Gastrocnemius medialis (tissue), 4 donors: Measurements from ENCODE around the gene FOXF2.

ENCODE experiments used
- POLR2A ChIP-seq, 2 donors: fragments of 450-650 bp; IDR thresholded peaks; one replicate each; pipeline ENCODE4 v1.6.1; 2017; ENCODE audit warnings: antibody characterized with exemption in 2 of 2, mild to moderate bottlenecking in 2 of 2, moderate library complexity in 2 of 2
- TF ChIP-seq, protein P1 (sequence below), 5 experiments: fragments of 450-650 bp in 3 of 5; fragments of 200-600 bp in 2 of 5; sonication (generic) in 2 of 5; IDR thresholded peaks in 4 of 5; conservative IDR thresholded peaks in 1 of 5; 1 replicate in 4 of 5; 2 replicates in 1 of 5; pipeline ENCODE4 v1.5.1; 2016 to 2019; ENCODE audit warnings: antibody characterized with exemption in 5 of 5, mild to moderate bottlenecking in 3 of 5, moderate library complexity in 3 of 5

DNA sequence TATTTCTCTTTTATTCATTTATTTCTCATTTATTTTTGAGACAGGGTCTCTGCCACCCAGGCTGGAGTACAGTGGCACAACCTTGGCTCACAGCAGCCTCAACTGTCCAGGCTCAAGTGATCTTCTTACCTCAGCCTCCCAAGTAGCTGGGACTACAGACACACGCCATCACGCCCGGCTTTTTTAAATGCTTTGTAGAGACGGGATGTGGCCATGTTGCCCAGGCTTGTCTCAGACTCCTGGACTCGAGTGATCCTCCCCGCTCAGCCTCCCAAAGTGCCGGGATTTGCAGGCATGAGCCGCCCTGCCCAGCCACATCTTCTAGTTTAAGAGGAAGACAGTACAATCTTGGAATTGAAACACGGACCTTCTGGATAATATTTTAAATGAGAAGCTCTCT is 21.6 kb upstream of the FOXF2 start:
- TF ChIP-seq, protein P1, sequence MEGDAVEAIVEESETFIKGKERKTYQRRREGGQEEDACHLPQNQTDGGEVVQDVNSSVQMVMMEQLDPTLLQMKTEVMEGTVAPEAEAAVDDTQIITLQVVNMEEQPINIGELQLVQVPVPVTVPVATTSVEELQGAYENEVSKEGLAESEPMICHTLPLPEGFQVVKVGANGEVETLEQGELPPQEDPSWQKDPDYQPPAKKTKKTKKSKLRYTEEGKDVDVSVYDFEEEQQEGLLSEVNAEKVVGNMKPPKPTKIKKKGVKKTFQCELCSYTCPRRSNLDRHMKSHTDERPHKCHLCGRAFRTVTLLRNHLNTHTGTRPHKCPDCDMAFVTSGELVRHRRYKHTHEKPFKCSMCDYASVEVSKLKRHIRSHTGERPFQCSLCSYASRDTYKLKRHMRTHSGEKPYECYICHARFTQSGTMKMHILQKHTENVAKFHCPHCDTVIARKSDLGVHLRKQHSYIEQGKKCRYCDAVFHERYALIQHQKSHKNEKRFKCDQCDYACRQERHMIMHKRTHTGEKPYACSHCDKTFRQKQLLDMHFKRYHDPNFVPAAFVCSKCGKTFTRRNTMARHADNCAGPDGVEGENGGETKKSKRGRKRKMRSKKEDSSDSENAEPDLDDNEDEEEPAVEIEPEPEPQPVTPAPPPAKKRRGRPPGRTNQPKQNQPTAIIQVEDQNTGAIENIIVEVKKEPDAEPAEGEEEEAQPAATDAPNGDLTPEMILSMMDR (IDR thresholded peaks at IDR 0.05 in 4 of 5, conservative IDR thresholded peaks at IDR 0.05 in 1 of 5): no peak
- TF ChIP-seq POLR2A (IDR thresholded peaks at IDR 0.05): no peak
